Gastroesophageal sphincter (tissue), 3 donors: Measurements from ENCODE around the gene ST6GALNAC3.

Source experiments
- CTCF ChIP-seq, 4 experiments: fragments of 200-600 bp in 2 of 4; fragments of 450-650 bp in 2 of 4; sonication (generic) in 1 of 4; IDR thresholded peaks; one replicate each; pipeline ENCODE4 v1.5.1; 2017 to 2019; ENCODE audit warnings: antibody characterized with exemption in 4 of 4, mild to moderate bottlenecking in 2 of 4, moderate library complexity in 2 of 4
- POLR2A ChIP-seq, 2 donors: fragments of 450-650 bp; IDR thresholded peaks; one replicate each; pipeline ENCODE4 v1.6.1; 2017; ENCODE audit warnings: antibody characterized with exemption in 2 of 2, mild to moderate bottlenecking in 2 of 2, moderate library complexity in 1 of 2

- no peak for TF ChIP-seq CTCF (IDR thresholded peaks at IDR 0.05)
- no peak for TF ChIP-seq POLR2A (IDR thresholded peaks at IDR 0.05)
Measured at GRCh38 chr1:76425201-76426145, 350.9 kb downstream of the ST6GALNAC3 start.
